Hepatocyte (in vitro differentiated cells): ENCODE data around the gene LRRFIP1.

Experiments
- CTCF ChIP-seq: fragments of 200-600 bp; sonication (generic); IDR thresholded peaks from 2 replicates; pipeline ENCODE4 v1.5.1; 2016; ENCODE audit warnings: antibody characterized with exemption, mild to moderate bottlenecking; ENCODE audit not compliant: poor library complexity
- EZH2 ChIP-seq: fragments of 200-600 bp; sonication (generic); IDR thresholded peaks from 2 replicates; pipeline ENCODE4 v1.6.1; 2016; ENCODE audit warnings: antibody characterized with exemption, mild to moderate bottlenecking, borderline replicate concordance
- EZH2phosphoT487 ChIP-seq: fragments of 200-600 bp; sonication (generic); IDR thresholded peaks from one replicate; pipeline ENCODE4 v1.6.1; 2018; ENCODE audit warnings: antibody characterized with exemption, mild to moderate bottlenecking, low read depth, moderate library complexity; ENCODE audit not compliant: unreplicated experiment, severe bottlenecking

GRCh38 chr2:237663517-237664110 is 36.2 kb downstream of the LRRFIP1 start:
- no peak for TF ChIP-seq CTCF
- no peak for TF ChIP-seq EZH2
- TF ChIP-seq EZH2phosphoT487, result no peak
